Islet precursor cell (in vitro differentiated cells): ENCODE measurements around the gene NTM.

Experiments
- DNase-seq: peaks from one replicate; pipeline ENCODE4 v3.0.0-alpha.2; 2018

The NTM gene

GRCh38 chr11:131754671-131755070 is 384.3 kb downstream of the NTM start:
- no peak for DNase-seq

DNA sequence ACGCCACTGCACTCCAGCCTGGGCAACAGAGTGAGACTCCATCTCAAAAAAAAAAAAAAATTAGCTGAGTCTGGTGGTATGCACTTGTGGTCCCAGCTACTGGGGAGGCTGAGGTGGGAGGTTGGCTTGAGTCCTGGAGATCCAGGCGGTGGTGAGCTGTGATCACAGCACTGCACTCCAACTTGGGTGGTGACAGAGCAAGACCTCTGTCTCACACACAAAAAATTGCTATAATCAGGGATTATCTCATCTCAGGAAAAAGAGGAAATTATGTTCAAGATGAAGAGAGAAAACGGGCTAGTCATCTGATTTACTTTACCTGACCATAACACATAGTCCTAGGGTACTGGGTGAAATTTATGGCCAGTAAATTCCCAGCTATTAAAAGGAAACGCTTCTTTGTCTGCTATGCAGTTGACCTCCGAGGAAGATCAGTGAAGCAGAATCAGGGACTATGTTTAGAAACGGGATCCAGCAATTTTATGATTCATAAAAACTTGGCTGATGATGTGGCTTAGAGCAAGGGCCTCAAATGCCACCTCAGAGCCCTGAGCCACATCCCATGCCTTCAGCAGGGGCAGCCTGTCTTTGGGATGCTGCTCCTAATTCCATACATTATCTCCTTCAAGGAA is 386.2 kb downstream of the NTM start:
- no peak for DNase-seq

DNA sequence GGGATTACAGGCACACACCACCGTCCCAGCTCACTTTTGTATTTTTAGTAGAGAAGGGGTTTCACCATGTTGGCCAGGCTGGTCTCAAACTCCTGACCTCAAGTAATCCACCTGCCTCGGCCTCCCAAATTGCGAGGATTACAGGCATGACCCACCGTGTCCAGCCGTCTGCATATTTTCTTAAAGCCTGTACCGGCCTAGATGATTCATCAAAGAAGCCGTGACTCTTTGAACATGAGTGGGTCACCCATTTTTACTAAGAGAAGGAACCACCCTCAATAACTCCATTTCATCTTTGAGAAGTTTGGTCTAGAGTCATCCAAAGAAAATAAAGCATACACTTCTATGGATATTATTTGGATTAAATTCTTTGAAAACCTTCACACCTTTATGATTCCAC is 388.3 kb downstream of the NTM start:
- no peak for DNase-seq

DNA sequence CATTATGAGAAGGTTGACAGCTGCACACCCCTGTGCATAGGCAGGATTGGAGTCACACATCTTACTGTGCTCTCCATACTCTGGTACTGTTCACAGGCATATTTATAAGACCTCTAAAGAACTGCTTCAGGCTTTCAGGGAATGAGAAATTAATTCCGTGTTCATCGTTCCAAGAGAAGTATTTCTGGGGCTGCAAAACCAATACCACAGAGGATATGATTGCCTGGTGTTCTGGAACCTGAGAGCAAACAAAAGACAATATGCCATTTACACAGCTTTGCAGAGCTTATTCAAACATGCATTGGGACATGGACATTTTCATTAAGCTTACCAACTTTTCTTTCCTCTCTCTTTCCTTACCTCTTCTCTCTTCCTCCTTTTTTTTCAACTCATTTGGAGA is 388.7 kb downstream of the NTM start:
- DNase-seq = no peak

DNA sequence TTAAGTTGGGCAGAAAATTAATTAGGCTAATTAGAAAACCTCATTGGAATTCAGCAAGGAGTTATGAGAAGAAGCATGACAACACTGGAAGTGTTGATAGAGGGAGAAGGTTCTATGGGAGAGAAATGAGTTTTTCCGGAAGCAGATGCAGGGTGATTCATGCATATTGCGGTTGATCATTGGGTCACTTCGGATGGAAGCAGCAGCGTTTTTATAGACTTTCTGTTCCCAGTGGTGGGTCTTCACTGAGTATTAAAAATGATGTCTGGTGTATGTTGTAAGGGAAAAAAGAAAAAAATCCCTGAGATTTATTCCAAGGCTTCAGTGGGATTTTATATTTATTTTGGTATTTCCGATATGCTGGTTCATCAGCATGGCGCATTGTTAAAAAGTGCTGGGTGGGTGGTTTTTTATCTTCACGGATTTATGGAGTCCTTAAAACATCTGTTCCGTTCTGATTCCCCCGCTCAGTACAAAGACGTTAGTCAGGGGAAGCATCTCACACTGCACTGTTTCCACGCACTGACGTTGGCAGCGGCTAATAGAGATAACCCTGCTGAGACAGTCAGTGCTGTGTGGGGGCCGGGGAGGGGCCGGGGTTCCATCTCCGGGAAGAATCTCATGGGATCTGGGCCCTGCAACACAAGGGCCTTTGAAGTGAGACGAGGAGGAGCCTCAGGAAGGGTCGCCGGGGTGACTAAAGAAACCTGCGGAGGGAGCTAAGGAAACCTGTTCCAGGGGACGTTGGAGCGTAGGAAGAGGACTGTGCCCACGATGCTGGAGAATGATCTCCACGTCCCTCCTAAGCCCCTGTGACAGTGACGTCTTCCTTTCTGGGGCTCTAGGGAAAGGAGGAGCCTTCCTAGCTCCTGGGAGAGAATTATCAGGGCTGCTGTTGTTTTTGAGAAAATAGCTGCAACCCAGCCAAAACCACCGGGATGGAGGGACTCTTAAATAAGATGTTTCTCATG is 390.0 kb downstream of the NTM start:
- peak; percentile 79 for DNase-seq

DNA sequence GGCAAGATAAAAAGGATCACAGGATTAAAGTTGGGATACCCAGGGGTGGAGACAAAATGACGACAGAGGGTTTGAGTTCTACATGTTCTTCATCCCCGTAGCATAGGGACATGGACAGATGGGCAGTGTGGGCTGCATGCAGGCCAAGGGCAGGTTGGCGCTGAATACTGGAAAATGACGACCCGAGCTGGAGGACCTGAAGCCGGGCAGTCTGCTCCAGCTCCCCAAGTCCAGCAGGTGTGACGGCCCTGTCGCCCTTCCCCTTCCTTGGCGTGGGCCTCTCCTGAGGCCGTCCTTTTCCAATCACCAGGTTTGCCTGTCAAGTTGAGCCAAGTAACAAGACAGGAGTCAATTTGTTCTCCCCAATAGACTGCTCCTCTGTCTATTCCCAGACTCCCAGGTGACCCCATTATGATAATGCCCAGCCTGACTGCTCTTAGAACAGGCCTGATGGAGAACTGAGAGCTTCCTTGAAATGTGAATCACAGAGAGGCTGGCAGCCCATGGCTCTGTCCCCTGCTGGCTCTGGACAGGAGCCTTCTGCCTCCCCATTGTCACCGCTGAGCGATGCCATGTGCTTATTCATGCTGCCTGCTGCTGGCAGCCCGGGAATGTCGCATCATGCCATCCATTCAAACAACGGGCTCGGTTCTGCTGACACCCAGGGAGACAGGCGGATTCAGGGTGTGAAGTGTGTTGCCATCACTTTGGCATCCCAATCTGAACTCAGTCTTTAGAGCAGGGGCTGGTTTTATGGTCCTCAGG is 392.1 kb downstream of the NTM start:
- no peak for DNase-seq

GRCh38 chr11:131763193-131763890 is 392.9 kb downstream of the NTM start:
- DNase-seq = no peak

GRCh38 chr11:131764126-131764525 is 393.7 kb downstream of the NTM start:
- DNase-seq = no peak

- no peak for DNase-seq
These were observed 394.2 kb downstream of the NTM start for GRCh38 chr11:131764649-131765048.

DNA sequence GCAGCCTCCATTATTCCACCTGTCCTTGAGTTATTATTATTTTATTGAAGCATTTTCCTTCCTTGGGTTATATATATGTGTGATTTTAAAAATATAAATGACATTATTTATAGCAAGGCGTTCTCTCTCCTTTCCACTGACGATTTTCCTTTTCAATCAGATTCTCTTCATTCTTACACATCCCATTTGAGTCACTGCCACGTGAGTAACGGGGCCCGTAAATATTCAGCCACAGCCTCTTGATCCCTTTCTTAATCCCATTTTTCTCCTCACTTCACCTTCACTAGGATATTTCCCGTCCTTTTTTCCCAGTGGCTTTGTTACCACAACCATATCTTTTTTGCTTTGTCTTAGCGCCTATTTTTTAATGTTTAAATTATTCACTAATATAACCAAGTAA is 396.2 kb downstream of the NTM start:
- no peak for DNase-seq

GRCh38 chr11:131767421-131767820 is 397.0 kb downstream of the NTM start:
- DNase-seq = no peak

DNA sequence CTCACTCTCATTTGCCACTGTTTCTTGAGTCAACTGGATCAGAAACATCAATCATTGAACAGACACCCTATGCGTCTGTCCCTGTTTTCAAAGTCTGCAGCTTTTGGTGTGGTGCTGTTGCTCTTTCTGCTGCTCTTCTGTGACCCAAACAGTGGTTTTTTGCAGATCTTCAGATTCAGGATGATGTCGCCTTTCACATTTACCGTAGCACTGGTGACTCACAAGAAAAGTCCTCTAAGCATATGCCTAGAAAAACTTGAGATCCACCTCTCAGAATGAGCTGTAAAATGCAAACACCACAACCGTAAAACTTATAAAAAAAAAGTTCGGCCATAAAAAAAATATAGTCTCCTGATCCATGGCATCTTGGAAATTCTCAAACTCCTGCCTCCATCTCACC is 400.4 kb downstream of the NTM start:
- DNase-seq = no peak

DNA sequence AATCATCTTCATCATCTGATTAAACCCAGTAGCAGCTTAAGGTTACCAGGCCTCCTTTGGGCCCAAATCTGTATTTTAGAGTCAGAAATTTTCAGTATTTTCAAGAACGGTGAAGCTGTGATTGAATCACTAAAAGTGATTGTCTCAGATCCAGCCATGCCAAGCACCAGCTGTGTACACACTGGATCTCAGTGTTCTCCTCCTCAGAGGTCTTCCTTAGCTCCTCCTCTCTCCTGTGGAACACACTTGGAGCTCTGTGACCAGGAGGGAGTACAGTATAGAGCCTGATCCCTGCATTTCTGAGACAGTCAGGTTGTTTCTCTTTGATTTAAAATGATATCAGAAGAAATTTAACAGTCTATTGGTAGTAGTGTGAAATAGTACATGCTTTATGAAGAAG is 401.1 kb downstream of the NTM start:
- DNase-seq = no peak

DNA sequence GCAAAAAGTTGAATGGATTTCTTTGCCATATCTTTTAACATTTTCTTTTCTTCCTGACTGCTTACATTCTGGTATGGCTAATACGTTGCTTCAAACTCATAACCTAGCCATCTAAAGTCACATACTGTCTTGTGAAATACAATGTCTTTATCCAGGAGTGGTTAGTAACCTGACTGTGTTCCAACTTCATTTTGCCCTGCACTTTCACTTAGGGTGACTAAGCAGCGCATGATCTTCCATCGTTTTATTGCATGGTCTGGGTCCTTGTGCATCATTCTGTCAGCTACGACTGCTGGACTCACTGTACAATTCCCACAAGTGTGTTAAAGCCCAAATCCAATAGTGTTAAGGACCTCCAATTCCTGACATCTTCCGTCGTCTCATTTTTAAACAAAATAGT is 403.2 kb downstream of the NTM start:
- no peak for DNase-seq

DNA sequence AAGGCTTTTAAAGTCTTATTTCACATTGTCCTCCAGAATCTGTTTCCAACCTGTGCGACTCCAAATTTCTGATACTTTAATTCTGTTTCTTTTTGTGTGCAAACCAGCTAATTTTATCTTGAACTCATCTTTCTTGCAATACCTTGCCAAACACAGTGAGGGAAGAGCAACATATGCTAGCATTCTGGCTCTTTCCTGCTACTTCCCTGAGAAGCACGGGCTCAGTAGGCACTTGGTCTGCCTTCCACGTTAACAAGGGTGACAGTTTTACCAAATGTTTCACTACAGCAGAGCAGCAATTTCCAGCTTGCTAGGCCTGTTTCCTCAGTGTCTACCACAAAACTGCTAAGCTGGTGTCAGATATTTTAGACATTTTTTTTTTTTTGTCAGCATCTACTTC is 405.8 kb downstream of the NTM start:
- no peak for DNase-seq

DNA sequence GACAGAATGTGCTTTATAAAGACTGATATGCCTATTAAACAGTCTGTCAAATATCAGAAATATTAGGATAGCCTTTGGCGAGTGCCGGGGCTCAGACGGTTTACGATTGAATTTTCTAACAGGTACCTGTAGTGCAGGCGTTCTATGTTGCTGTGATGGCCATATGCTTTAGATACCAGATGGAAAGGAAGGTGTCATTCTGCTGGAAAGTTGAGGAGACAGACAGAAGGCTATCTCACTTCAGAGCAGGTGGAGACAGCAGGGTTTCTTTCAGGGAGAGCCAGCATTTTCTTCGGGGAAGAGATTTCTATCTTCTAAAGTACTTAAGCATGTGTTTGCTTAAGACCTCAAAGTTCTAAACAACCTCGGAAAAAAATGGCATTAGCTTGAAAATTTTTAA is 415.4 kb downstream of the NTM start:
- no peak for DNase-seq

DNA sequence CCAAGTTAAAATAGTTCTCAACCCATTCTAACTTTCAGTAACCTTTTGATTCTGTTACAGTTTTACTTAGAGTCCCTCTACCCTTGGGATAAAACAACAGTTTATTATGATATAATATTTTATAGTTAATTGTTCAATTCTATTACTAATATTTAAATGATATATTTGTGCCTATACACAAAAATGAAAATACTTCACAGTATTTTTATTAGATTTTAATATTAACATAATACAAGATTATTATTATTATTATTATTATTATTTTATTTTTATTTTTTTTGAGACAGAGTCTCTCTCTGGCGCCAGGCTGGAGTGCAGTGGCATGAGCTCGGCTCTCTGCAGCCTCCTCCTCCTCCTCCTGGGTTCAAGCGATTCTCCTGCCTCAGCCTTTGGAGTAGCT is 416.7 kb downstream of the NTM start:
- DNase-seq = no peak

DNA sequence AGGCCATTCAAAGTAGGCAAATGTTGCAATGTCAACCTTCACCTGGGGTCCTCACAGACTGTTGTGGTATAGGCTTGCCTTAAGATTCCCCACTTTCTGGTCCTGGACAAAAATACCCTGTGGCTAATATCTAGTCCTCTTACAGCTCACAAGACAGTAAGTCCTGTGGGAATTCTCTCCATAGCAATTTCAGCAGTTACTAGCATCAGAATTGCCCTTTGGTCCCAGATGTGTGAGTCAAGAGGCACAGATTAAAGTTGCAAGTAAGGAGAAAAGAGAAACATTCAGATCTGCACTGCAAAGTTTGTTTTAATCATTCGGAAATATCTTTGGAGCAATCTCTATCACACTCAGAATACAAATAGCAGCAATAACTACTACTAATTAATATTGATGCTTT is 420.2 kb downstream of the NTM start:
- no peak for DNase-seq

GRCh38 chr11:131792243-131792642 is 421.8 kb downstream of the NTM start:
- DNase-seq = no peak

- DNase-seq = no peak
These were observed 425.7 kb downstream of the NTM start for GRCh38 chr11:131796089-131796488.

DNA sequence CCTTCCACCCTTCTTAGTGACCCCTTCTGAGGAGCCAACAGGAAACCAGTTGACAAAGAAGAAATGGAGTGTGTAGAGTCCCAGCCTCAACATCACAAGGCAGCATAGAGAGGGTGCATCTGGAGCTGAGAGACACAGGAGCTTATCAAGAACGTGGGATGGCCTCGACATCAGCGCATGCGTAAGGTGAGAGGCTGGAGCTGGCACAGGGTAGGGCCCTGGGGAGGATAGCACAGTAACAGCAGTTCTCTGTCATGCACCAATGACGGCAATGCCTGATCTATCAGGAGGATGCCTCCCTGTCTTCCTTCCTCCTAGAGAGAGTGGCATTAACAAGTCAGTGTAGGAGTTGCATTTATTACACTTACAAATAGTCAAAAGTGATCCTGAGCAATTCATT is 426.1 kb downstream of the NTM start:
- DNase-seq = no peak

GRCh38 chr11:131800452-131800851 is 430.0 kb downstream of the NTM start:
- DNase-seq = no peak
